ENCODE results near the gene REEP5.

The REEP5 gene

GRCh38 chr5:112940670-112941069 lies 18.6 kb upstream of the REEP5 start:
- DNase-seq (ENCODE audit: insufficient read length, low spot score) (no peak), FAIRE-seq (no peak)
- no peak for TF ChIP-seq CTCF (IDR thresholded peaks at IDR 0.05; ENCODE audit: insufficient read depth, missing control alignments)

- no peak for DNase-seq (ENCODE audit: insufficient read length, low spot score)
- no peak for FAIRE-seq
- TF ChIP-seq CTCF (IDR thresholded peaks at IDR 0.05; ENCODE audit: insufficient read depth, missing control alignments) = no peak
These were observed 16.3 kb upstream of the REEP5 start for GRCh38 chr5:112938286-112938685.

GRCh38 chr5:112935675-112936074 lies 13.6 kb upstream of the REEP5 start:
- FAIRE-seq (no peak), DNase-seq (ENCODE audit: insufficient read length, low spot score) (no peak)
- TF ChIP-seq CTCF (IDR thresholded peaks at IDR 0.05; ENCODE audit: insufficient read depth, missing control alignments) = no peak

GRCh38 chr5:112934366-112934663 lies 12.3 kb upstream of the REEP5 start:
- no peak for DNase-seq (ENCODE audit: insufficient read length, low spot score)
- TF ChIP-seq CTCF (IDR thresholded peaks at IDR 0.05; ENCODE audit: insufficient read depth, missing control alignments) = no peak
- FAIRE-seq = no peak

GRCh38 chr5:112933651-112934365 lies 11.8 kb upstream of the REEP5 start:
- DNase-seq (ENCODE audit: insufficient read length, low spot score) (no peak), FAIRE-seq (no peak)
- no peak for TF ChIP-seq CTCF (IDR thresholded peaks at IDR 0.05; ENCODE audit: insufficient read depth, missing control alignments)

- DNase-seq (ENCODE audit: insufficient read length, low spot score) = no peak
- FAIRE-seq = no peak
- no peak for TF ChIP-seq CTCF (IDR thresholded peaks at IDR 0.05; ENCODE audit: insufficient read depth, missing control alignments)
These were observed 11.1 kb upstream of the REEP5 start for GRCh38 chr5:112933105-112933504.

GRCh38 chr5:112931473-112931872 lies 9.4 kb upstream of the REEP5 start:
- FAIRE-seq (no peak), DNase-seq (ENCODE audit: insufficient read length, low spot score) (no peak)
- no peak for TF ChIP-seq CTCF (IDR thresholded peaks at IDR 0.05; ENCODE audit: insufficient read depth, missing control alignments)

Data from D721Med (cell line).